Activated CD4-positive, alpha-beta T cell treated with anti-CD3 and anti-CD28 coated beads, Interleukin-2, Interleukin-6, amounts not matched to agents 100 ng/mL and 50 ng/mL, durations not matched to agents 16 hours and 8 hours (primary cell): ENCODE results near the gene MEAF6.

Source experiments
- DNase-seq: peaks from one replicate; pipeline ENCODE4 v3.0.0-alpha.2; 2020

MEAF6 gene

DNA sequence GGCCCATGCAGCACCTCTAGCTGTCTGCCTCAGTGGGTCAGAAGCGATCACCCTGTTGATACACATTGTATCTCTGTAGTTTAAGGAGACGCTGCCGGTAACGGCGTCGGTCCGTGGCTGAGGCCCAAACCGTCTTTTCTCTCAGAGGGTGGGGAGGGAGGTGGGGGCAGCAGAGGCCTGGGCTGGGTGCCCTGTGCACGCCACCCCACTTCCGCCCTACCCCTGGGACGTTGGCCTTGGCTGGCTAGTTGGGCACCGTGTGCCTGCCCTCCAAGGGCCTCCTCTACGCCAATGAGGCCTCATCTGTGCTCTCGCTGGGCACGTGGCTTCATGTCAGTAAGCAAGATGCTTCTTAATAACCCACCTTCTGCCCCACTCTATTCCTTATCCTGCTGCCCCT is 30.8 kb downstream of the MEAF6 start:
- no peak for DNase-seq

DNA sequence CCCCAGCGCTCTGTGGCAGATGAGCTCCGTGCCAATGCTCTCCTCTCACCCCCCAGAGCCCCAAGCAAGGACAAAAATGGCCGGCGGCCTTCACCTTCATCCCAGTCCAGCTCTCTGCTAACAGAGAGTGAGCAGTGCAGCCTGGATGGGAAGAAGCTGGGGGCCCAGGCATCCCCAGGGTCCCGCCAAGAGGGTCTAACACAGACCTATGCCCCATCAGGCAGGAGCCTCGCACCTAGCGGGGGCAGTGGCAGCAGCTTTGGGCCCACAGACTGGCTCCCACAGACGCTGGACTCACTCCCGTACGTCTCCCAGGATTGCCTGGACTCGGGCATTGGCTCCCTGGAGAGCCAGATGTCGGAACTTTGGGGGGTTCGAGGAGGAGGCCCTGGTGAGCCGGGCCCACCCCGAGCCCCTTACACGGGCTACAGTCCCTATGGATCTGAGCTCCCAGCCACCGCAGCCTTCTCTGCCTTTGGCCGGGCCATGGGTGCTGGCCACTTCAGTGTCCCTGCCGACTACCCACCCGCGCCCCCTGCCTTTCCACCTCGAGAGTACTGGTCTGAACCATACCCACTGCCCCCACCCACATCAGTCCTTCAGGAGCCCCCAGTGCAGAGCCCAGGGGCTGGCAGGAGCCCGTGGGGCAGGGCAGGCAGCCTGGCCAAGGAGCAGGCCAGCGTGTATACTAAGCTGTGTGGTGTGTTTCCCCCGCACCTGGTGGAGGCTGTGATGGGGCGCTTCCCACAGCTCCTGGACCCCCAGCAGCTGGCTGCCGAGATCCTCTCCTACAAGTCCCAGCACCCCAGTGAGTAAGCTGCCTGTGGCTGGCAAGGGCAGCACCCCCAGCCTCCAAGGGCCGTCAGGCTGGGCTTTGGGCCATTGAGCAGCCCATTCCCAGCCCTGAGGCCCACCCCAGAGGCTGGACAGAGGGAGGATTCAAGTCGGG is 31.5 kb downstream of the MEAF6 start:
- DNase-seq = no peak

DNA sequence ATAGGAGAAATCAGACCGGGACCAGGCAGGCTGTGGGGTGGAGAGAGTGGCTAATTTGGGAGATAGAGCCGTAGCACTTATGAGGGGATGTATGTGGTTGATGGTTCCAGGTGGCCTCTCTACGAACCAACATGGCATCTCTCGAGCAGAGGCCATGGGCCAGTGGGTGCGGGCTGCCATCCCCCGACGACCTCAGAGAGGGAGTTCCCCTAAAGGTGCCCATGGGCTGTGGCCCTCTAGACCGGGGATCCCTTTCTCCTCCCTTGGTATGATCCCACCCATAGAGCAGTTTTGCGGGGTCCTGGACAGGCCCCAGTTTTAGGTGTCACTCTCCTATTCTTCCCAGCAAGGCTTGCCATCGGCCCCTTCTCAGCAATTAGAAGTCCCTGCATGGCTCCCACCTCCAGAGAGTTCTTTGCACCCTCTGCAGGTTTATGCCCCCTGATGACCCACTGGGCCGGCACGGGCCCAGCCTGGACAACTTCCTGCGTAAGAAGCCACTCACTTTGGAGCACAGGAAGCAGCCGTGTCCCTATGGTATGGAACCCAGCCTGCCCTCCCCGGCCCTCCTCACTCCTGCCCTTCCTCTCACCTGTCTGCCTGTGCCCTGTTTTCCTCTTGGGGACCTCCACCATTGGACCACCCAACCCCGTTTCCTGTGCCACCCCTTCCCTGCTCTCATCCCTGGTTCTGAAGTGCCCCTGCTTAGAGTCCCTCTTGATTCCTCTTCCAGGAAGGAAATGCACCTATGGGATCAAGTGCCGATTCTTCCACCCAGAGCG is 32.4 kb downstream of the MEAF6 start:
- no peak for DNase-seq

DNA sequence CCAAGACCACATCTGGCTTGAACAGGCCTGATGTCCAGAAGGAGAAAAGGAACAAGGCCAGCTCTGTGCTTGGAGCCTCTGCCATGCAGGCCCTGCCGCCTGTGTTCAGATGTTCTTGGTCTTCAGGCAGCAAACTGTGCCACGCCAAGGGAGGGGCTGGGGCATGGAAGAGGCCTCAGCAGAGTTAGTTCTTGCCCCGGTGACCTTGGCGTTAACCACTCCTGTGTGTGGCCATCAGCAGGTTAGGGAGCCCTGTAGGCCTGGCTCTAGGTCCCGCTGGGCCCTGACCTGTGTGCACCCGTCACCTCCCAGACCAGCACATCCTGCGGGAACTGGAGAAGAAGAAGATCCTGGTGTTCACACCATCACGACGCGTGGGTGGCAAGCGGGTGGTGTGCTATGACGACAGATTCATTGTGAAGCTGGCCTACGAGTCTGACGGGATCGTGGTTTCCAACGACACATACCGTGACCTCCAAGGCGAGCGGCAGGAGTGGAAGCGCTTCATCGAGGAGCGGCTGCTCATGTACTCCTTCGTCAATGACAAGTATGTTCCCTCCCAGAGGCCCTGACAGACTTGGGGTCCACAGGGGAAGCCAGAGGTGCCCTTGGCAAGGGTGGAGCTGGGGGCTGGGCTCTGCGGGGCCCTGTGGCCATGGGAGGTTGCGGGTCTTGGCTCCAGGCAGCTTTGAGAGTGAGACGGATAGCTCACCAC is 33.1 kb downstream of the MEAF6 start:
- DNase-seq = peak; percentile 45

DNA sequence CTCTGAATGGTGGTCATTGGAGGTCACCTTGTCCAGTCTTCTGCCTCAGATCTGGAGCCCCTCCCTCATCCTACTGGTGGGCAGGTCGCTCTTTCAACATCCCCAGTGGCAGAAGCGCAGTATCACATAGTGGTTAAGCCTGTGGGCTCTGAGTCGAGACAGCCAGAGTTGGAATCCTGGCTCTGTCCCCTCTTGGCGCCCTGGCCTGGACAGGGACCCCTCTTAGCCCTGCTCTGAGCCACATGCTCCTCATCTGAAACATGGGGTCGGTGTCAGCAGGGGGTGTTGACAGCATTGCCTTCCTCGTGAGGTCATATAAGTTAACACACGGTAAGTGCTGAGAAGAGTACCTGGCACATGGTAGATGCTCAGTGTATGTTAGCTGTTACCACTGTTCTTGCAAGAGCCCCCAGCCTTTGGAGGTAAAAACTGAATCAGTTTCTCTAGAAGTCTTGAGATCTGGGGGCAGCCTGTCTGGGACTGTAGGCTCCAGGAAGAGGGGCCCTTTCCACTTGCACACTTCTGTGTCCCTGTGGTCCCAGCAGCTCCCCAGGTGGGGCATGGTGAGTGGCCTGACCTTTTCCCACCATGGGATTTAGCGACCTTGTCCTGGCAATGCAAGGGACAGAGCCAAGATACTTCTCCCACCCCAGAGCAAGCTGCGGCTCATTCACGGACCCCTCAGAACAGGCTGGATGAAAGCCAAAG is 33.8 kb downstream of the MEAF6 start:
- no peak for DNase-seq

DNA sequence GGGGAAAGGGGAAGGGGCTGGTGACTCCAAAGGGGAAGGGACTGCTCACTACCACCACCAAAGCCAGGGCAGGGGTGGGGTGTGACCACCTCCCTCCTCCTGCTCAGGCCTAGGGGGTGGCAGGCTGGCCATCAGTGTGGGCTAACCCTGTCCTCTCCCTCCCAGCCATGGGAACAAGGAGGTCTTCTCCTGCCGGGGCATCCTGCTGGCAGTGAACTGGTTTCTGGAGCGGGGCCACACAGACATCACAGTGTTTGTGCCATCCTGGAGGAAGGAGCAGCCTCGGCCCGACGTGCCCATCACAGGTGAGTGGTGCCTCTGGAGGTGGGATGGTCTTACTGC is 34.5 kb downstream of the MEAF6 start:
- DNase-seq = no peak

DNA sequence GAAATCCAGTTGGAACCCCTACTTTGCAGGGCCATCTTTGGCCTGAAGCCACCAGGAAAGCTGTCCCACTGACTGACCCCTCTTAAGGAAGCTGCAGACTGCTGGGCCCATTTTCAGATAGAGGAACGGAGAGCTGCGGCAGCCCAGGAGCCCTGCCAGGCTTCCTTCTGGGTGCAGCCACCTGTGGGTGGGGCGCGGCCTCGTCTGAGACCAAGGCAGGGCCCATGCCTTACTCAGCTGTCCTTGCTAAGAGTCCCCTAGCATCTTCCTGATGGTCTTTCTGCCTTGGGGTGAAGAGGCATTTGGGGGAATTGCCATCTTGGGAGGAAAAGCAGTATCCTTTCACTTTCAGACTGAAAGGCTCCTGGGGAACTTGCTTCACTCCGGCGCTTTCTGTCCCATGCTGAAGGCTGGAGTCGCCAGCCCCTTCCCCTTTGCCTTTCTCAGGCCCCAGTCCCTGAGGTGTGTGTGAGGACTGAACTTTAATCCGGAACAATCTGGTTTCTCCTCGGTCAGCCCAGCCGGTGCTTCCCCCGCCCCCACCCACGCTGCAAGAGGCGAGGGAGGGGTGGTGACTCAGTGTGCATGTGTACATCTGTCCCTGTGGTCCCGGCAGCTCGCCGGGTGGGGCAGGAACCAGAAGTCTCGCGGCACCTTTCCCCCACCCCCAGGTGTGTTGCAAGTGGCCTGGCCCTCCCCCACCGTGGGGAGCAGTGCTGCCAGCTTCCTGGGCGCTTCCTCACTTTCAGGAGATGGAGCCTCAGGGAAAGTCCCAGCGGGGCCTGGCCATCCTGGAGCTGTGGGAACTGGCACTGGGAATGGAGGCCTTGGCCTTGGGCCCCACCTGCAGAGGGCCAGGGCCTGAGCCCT is 35.1 kb downstream of the MEAF6 start:
- DNase-seq = peak; percentile 95

DNA sequence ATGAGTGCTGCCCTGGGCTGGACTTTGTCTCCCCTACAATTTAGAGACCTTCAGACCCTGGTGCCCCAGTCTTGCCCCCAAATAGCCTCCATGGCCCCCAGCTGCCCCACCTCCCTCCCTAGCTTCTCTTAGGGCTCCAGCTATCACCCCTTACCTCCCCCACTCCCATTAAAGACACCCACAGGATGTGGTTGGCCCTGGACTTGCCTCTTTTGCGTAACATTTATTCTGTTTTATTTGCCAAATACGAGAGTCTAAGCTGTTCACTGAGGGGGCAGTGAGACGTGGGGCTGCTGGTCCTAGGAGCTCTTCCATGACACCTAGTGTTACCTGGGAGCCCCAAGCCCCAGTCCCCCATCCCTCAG is 35.7 kb downstream of the MEAF6 start:
- peak; percentile 65 for DNase-seq

GRCh38 chr1:37478451-37478881 is 36.1 kb downstream of the MEAF6 start:
- peak; percentile 70 for DNase-seq

DNA sequence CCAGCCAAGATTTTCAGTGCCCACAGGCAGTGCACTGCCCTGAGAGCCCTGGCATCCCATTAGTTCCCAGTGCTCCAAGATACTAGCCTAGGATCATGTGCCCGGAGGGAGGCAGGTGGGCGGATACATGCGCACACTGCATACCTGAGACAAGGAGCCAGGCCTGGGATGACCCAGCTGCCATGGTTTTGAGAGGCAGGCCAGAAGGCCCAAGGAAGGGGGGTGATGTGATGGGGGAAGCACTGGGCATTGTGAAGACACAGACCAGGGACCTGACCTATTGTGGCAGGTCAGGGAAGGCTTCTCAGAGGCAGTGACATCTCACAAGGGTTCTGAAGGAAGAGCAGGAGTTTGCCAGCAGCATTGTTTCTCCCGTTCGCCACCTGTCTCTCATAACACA is 36.6 kb downstream of the MEAF6 start:
- DNase-seq = peak; percentile 25

- peak; percentile 85 for DNase-seq
Observed at GRCh38 chr1:37477198-37477931, 37.2 kb downstream of the MEAF6 start.

DNA sequence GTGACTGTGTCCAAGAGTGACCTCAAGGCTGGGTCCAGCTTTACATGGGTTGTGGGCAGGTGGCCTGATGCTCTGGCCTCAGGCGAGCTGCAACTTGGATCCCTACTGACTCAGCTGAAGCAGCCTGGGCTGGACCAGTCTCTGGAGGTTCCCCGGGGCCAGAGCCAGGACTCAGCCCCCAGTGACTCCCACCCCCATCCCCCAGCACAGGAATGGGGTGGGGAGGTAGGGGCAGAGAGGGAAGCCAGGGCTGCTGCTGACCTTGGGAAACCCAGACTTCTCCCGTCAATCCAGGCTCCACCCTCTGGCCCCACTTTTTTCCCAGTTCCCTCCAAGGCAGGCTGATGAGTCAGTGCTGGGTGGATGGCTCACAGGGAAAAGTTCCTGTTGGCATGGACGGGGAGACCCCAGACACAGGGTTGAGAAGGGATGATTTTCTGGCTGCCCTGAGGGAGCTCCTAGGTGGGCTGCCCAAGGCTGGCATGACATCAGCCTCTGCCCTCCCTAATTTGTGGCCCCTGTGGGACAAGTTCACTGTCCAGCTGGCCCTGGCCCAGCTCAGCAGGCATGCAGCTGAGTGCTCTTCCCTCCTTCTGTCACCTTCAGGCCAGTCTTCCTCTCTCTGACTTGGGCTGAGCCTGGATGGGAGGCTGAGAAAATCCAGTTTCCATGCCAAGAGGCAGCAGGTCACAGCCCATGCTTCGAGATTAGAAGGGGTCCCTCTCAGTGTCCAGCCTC is 37.9 kb downstream of the MEAF6 start:
- no peak for DNase-seq

DNA sequence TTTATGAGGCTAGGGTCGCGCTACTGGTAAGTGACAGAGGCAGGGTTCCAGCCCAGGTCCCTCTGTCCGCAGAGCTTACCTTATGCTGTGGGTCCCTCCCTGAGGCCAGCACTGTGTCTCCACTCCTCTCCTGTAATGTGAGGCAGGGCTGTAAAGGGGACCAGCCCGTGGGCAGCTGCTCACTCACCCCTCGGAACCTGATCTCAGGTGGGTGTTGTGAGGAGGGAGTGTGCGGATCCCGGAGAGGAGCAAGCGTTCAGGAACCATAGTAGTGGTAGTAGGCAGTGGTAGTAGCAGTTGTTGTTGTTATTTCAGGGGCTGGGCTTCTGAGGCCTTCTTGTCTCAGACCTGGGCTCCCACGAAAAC is 38.5 kb downstream of the MEAF6 start:
- DNase-seq = no peak

DNA sequence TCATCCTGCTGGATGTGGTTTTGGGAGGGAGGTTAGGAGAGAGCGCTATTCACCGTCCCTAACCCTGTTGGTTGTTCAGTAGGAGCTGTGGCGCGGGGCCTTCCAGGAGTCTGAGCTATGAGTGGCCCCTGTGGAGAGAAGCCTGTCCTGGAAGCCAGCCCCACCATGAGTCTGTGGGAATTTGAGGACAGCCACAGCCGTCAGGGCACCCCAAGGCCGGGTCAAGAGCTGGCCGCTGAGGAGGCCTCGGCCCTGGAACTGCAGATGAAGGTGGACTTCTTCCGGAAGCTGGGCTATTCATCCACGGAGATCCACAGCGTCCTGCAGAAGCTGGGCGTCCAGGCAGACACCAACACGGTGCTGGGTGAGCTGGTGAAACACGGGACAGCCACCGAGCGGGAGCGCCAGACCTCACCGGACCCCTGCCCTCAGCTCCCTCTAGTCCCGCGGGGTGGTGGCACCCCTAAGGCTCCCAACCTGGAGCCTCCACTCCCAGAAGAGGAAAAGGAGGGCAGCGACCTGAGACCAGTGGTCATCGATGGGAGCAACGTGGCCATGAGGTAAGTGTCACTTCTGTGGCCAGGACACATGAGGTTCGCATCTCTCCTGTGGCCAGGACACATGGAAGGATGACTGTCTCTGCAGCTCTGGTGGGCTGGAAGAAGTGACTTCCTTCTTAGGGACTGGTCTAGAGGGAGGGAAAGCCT is 39.0 kb downstream of the MEAF6 start:
- DNase-seq = peak; percentile 22

DNA sequence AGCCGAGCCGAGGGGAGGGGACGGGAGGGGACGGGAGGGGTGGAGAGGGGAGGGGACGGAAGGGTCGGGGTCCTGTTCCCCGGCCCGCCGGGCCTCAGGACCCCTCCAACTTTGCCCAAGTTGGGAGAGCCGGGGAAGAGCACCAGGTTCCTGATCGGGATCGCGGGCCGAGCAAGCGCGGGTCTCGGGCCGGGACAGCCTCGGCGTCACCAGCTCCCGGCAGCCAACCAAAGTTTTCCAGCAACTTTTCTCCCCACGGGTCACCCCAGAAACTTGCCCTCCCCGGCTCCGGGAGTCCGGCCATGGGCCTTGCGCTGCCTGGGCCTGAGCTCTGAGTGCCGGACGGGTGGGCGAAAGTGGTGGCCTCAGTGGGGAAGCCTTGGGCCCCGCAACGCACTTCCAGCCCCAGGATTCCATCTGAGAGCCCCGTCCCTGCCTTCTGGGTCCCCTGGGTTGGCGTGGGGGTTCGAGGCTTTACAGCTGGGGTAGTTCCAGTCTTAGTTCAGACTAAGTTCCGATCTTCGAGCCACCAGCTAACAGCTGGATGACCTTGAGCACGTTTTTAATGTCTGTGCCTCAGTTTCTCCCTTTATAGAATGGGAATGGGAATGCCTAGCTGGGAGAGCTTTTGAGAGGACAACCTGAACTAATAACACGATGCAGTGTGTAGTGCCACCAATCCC is 39.7 kb downstream of the MEAF6 start:
- DNase-seq = no peak

DNA sequence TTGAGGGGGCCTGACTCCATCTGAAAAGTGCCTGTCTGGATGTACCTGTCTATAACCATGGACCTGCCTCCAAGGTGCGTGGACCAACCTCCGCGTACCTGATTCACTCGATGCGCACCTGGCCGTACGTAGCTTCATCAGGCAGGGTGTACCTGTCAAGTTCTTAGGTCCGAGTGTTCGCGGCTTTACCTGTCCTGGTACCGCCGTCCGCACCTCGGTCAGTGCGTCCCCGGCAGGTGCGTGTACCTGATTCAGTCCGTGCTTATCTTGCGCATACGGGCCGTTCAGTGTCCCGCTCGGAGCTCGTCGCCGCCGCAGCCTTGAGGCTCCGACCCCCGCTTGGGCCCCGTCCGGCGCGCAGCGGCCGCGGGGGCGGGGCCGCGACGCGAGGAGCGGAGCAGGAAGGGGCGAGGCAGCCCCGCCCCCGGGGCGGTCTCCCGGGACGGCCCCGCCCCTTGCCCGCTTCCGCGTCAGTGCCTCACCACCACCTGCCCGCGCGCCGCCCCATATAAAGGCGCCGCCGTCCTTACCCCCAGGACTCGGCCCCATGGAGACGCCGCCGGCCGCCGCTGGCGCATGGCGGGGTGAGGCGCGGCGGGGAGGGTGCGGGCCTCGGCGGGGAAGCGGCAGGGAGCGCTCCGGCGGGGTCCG is 40.4 kb downstream of the MEAF6 start, which contains the start of gene ZC3H12A:
Gene ZC3H12A (plus strand): TSS at position 535 of the 651 bp plus-strand sequence. CDS start 917 bp downstream, outside the sequence.
- peak; percentile 96 for DNase-seq

- DNase-seq = peak; percentile 43
Observed at GRCh38 chr1:37473431-37474045, 41.0 kb downstream of the MEAF6 start.

DNA sequence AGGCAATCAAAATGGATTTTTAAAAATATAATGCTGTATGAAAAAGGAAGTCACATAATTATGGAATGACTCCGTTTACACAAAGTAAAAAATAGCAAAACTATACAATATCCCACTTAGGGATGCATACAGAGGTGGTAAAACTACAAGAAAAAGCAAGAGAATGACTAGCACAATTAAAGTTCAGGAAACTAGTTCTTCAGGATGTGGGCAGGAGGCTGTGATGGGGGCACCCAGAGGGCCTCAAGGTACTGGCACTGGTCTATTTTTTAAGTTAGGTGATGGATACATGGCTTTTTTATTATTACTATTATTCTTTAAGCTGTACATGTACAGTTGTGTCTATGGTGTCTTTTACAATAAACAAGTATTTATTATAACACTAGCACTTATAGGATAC is 41.6 kb downstream of the MEAF6 start:
- no peak for DNase-seq
